ENCODE measurements around the gene SMIM10L1. TPM values are rescaled to one million over a fixed set of nuclear protein-coding genes. Genes with fewer than 3 reads are reported as not detected.

SMIM10L1 gene
- total RNA-seq (2014; rRNA removed; shearing (Covaris generic); ENCODE audit: low replicate concordance): 4.9 and 9.0 TPM in 2 replicates

GRCh38 chr12:11171145-11171968, at the start of gene SMIM10L1:
Gene SMIM10L1 (plus strand): TSS chr12:11171194. CDS start chr12:11171357, 163 bp downstream.
- H4K20me1 ChIP-seq (ENCODE audit: insufficient read depth, low read depth, low read length): peaks cover 34% of the 10 kb centered on the region
- peak; percentile 97 for DNase-seq
- H3K4me3 ChIP-seq (ENCODE audit: low read length): peak within 1 kb of the TSS; percentile 89
- no peaks in the 10 kb centered on the region; the same call in 1 of the 2 replicates for H3K9me3 ChIP-seq (ENCODE audit: low read length)
- peak within 1 kb of the TSS; percentile 62; the same call in 1 of the 2 replicates for H2AFZ ChIP-seq (ENCODE audit: low read length)
- H3K36me3 ChIP-seq (ENCODE audit: insufficient read depth, low read length): peaks cover 37% of the 10 kb centered on the region
- H3K79me2 ChIP-seq (ENCODE audit: low read length): peaks cover 93% of the 10 kb centered on the region
- H3K27ac ChIP-seq (ENCODE audit: low read length): peak within 1 kb of the TSS; percentile 73
- no peaks in the 10 kb centered on the region for H3K9me2 ChIP-seq (replicated peaks; ENCODE audit: insufficient read depth, low read length)
- peak within 1 kb of the TSS; percentile 85 for H3K9ac ChIP-seq (ENCODE audit: low read length)
- H3K4me1 ChIP-seq (ENCODE audit: low read length): peaks cover 33% of the 10 kb centered on the region
- peak within 1 kb of the TSS; percentile 87 for H3K4me2 ChIP-seq (ENCODE audit: low read depth, low read length, poor library complexity, severe bottlenecking)
- no peaks in the 10 kb centered on the region for H3K27me3 ChIP-seq (ENCODE audit: low read length)

- no peak overlapping the region for H3K4me2 ChIP-seq (ENCODE audit: low read depth, low read length, poor library complexity, severe bottlenecking)
- H3K27me3 ChIP-seq (ENCODE audit: low read length): no peaks in the 10 kb centered on the region
- H3K9me3 ChIP-seq (ENCODE audit: low read length): peaks cover 4% of the 10 kb centered on the region; the same call in 1 of the 2 replicates
- no peaks in the 10 kb centered on the region for H3K9me2 ChIP-seq (replicated peaks; ENCODE audit: insufficient read depth, low read length)
- no peak for DNase-seq
- H3K36me3 ChIP-seq (ENCODE audit: insufficient read depth, low read length): peaks cover 20% of the 10 kb centered on the region
- H3K9ac ChIP-seq (ENCODE audit: low read length): no peak overlapping the region
- no peak overlapping the region for H3K4me3 ChIP-seq (ENCODE audit: low read length)
- no peaks in the 10 kb centered on the region for H4K20me1 ChIP-seq (ENCODE audit: insufficient read depth, low read depth, low read length)
- H2AFZ ChIP-seq (ENCODE audit: low read length): no peak overlapping the region
- H3K79me2 ChIP-seq (ENCODE audit: low read length): peaks cover 89% of the 10 kb centered on the region
- H3K4me1 ChIP-seq (ENCODE audit: low read length): peaks cover 3% of the 10 kb centered on the region; the same call in 1 of the 2 replicates
- H3K27ac ChIP-seq (ENCODE audit: low read length): no peak overlapping the region
Measured at GRCh38 chr12:11130382-11130781, 40.6 kb upstream of the SMIM10L1 start.

GRCh38 chr12:11130999-11131398, 40.0 kb upstream of the SMIM10L1 start:
- Histone ChIP-seq H3K9ac (ENCODE audit: low read length) (no peak overlapping the region), H3K4me1 (ENCODE audit: low read length) (peaks cover 6% of the 10 kb centered on the region; the same call in 1 of the 2 replicates), H4K20me1 (ENCODE audit: insufficient read depth, low read depth, low read length) (no peaks in the 10 kb centered on the region), H3K9me3 (ENCODE audit: low read length) (peaks cover 4% of the 10 kb centered on the region; the same call in 1 of the 2 replicates), H3K4me3 (ENCODE audit: low read length) (no peak overlapping the region), H3K27ac (ENCODE audit: low read length) (no peak overlapping the region), H3K36me3 (ENCODE audit: insufficient read depth, low read length) (peaks cover 17% of the 10 kb centered on the region), H3K79me2 (ENCODE audit: low read length) (peaks cover 93% of the 10 kb centered on the region), H3K27me3 (ENCODE audit: low read length) (no peaks in the 10 kb centered on the region), H2AFZ (ENCODE audit: low read length) (no peak overlapping the region), H3K4me2 (ENCODE audit: low read depth, low read length, poor library complexity, severe bottlenecking) (no peak overlapping the region), H3K9me2 (replicated peaks; ENCODE audit: insufficient read depth, low read length) (no peaks in the 10 kb centered on the region)
- DNase-seq: no peak

- DNase-seq: no peak
- Histone ChIP-seq H3K27ac (ENCODE audit: low read length) (no peak overlapping the region), H3K9me3 (ENCODE audit: low read length) (no peaks in the 10 kb centered on the region), H3K36me3 (ENCODE audit: insufficient read depth, low read length) (peaks cover 8% of the 10 kb centered on the region), H3K4me1 (ENCODE audit: low read length) (peaks cover 6% of the 10 kb centered on the region; the same call in 1 of the 2 replicates), H3K4me3 (ENCODE audit: low read length) (no peak overlapping the region), H3K79me2 (ENCODE audit: low read length) (peaks cover 97% of the 10 kb centered on the region), H3K9ac (ENCODE audit: low read length) (no peak overlapping the region), H3K9me2 (replicated peaks; ENCODE audit: insufficient read depth, low read length) (no peaks in the 10 kb centered on the region), H3K27me3 (ENCODE audit: low read length) (no peaks in the 10 kb centered on the region), H2AFZ (ENCODE audit: low read length) (no peak overlapping the region), H4K20me1 (ENCODE audit: insufficient read depth, low read depth, low read length) (no peaks in the 10 kb centered on the region), H3K4me2 (ENCODE audit: low read depth, low read length, poor library complexity, severe bottlenecking) (no peak overlapping the region)
Measured at GRCh38 chr12:11133162-11133561, 37.8 kb upstream of the SMIM10L1 start.

- H4K20me1 ChIP-seq (ENCODE audit: insufficient read depth, low read depth, low read length): no peaks in the 10 kb centered on the region
- no peaks in the 10 kb centered on the region for H3K9me3 ChIP-seq (ENCODE audit: low read length)
- H3K27ac ChIP-seq (ENCODE audit: low read length): no peak overlapping the region
- H3K27me3 ChIP-seq (ENCODE audit: low read length): no peaks in the 10 kb centered on the region
- peaks cover 97% of the 10 kb centered on the region for H3K79me2 ChIP-seq (ENCODE audit: low read length)
- H3K9me2 ChIP-seq (replicated peaks; ENCODE audit: insufficient read depth, low read length): no peaks in the 10 kb centered on the region
- H3K9ac ChIP-seq (ENCODE audit: low read length): no peak overlapping the region
- H3K36me3 ChIP-seq (ENCODE audit: insufficient read depth, low read length): peaks cover 4% of the 10 kb centered on the region
- no peak overlapping the region for H3K4me2 ChIP-seq (ENCODE audit: low read depth, low read length, poor library complexity, severe bottlenecking)
- peaks cover 6% of the 10 kb centered on the region; the same call in 1 of the 2 replicates for H3K4me1 ChIP-seq (ENCODE audit: low read length)
- no peak overlapping the region for H2AFZ ChIP-seq (ENCODE audit: low read length)
- no peak overlapping the region for H3K4me3 ChIP-seq (ENCODE audit: low read length)
- DNase-seq: no peak
Measured at GRCh38 chr12:11133816-11134215, 37.2 kb upstream of the SMIM10L1 start.

- Histone ChIP-seq H3K79me2 (ENCODE audit: low read length) (peaks cover 97% of the 10 kb centered on the region), H3K4me2 (ENCODE audit: low read depth, low read length, poor library complexity, severe bottlenecking) (no peak within 1 kb of the TSS), H3K27ac (ENCODE audit: low read length) (no peak within 1 kb of the TSS), H3K9me3 (ENCODE audit: low read length) (no peaks in the 10 kb centered on the region), H2AFZ (ENCODE audit: low read length) (no peak within 1 kb of the TSS), H3K9ac (ENCODE audit: low read length) (no peak within 1 kb of the TSS), H3K36me3 (ENCODE audit: insufficient read depth, low read length) (no peaks in the 10 kb centered on the region; the same call in 1 of the 2 replicates), H3K9me2 (replicated peaks; ENCODE audit: insufficient read depth, low read length) (no peaks in the 10 kb centered on the region), H4K20me1 (ENCODE audit: insufficient read depth, low read depth, low read length) (no peaks in the 10 kb centered on the region), H3K27me3 (ENCODE audit: low read length) (no peaks in the 10 kb centered on the region), H3K4me3 (ENCODE audit: low read length) (no peak within 1 kb of the TSS), H3K4me1 (ENCODE audit: low read length) (peaks cover 6% of the 10 kb centered on the region; the same call in 1 of the 2 replicates)
- no peak for DNase-seq
Measured at GRCh38 chr12:11134305-11134704, 36.7 kb upstream of the SMIM10L1 start, which contains the start of gene TAS2R30. Gene TAS2R30 (minus strand): TSS chr12:11134644. CDS start chr12:11134244, 400 bp downstream.

- DNase-seq: no peak
- Histone ChIP-seq H3K79me2 (ENCODE audit: low read length) (peaks cover 94% of the 10 kb centered on the region), H3K27me3 (ENCODE audit: low read length) (no peaks in the 10 kb centered on the region), H3K4me3 (ENCODE audit: low read length) (no peak overlapping the region), H3K4me1 (ENCODE audit: low read length) (peaks cover 6% of the 10 kb centered on the region; the same call in 1 of the 2 replicates), H3K4me2 (ENCODE audit: low read depth, low read length, poor library complexity, severe bottlenecking) (no peak overlapping the region), H3K9me2 (replicated peaks; ENCODE audit: insufficient read depth, low read length) (no peaks in the 10 kb centered on the region), H3K9me3 (ENCODE audit: low read length) (no peaks in the 10 kb centered on the region), H2AFZ (ENCODE audit: low read length) (no peak overlapping the region), H4K20me1 (ENCODE audit: insufficient read depth, low read depth, low read length) (no peaks in the 10 kb centered on the region), H3K9ac (ENCODE audit: low read length) (no peak overlapping the region), H3K27ac (ENCODE audit: low read length) (no peak overlapping the region), H3K36me3 (ENCODE audit: insufficient read depth, low read length) (peaks cover 3% of the 10 kb centered on the region)
Measured at GRCh38 chr12:11136075-11136474, 34.9 kb upstream of the SMIM10L1 start.

- peaks cover 21% of the 10 kb centered on the region for H3K36me3 ChIP-seq (ENCODE audit: insufficient read depth, low read length)
- no peak overlapping the region for H3K9ac ChIP-seq (ENCODE audit: low read length)
- H3K4me1 ChIP-seq (ENCODE audit: low read length): no peaks in the 10 kb centered on the region
- no peaks in the 10 kb centered on the region for H3K9me2 ChIP-seq (replicated peaks; ENCODE audit: insufficient read depth, low read length)
- no peak overlapping the region for H2AFZ ChIP-seq (ENCODE audit: low read length)
- H3K27me3 ChIP-seq (ENCODE audit: low read length): no peaks in the 10 kb centered on the region
- peaks cover 6% of the 10 kb centered on the region for H3K9me3 ChIP-seq (ENCODE audit: low read length)
- H3K4me3 ChIP-seq (ENCODE audit: low read length): no peak overlapping the region
- DNase-seq: no peak
- H4K20me1 ChIP-seq (ENCODE audit: insufficient read depth, low read depth, low read length): no peaks in the 10 kb centered on the region
- no peak overlapping the region for H3K27ac ChIP-seq (ENCODE audit: low read length)
- H3K4me2 ChIP-seq (ENCODE audit: low read depth, low read length, poor library complexity, severe bottlenecking): no peak overlapping the region
- H3K79me2 ChIP-seq (ENCODE audit: low read length): peaks cover 92% of the 10 kb centered on the region
Measured at GRCh38 chr12:11143352-11143751, 27.6 kb upstream of the SMIM10L1 start.
